ENCODE results near the gene CASQ2. TPM values are rescaled to one million over a fixed set of nuclear protein-coding genes. Genes with fewer than 3 reads are reported as not detected.

The CASQ2 gene
- total and polyA plus RNA-seq, 9 of the 15 experiments (the other 6 are each of a cell fraction or from before 2014, with no cell fraction given): not detected

- Histone ChIP-seq H3K27ac (ENCODE audit: extremely low read depth, low read depth, low read length) (no peak overlapping the region), H3K4me3 (no peak overlapping the region), H3K4me2 (ENCODE audit: insufficient read depth, low read length) (no peak overlapping the region), H3K36me3 (ENCODE audit: control insufficient read depth, insufficient read depth, low read length) (no peaks in the 10 kb centered on the region), H3K9me3 (replicated peaks; ENCODE audit: control insufficient read depth, insufficient read depth, low read depth, low read length) (no peaks in the 10 kb centered on the region), H3K9me1 (ENCODE audit: control insufficient read depth, insufficient read depth, low read length) (no peaks in the 10 kb centered on the region), H3K79me2 (ENCODE audit: control insufficient read depth, insufficient read depth, low read length) (no peaks in the 10 kb centered on the region), H2AFZ (ENCODE audit: low read depth, low read length) (no peak overlapping the region), H3K27me3 (ENCODE audit: control insufficient read depth in 2 of 2, insufficient read depth in 2 of 2, low read length in 2 of 2) (peaks cover 0 to 9% of the 10 kb centered on the region in 2 experiments; a peak in 2 of 5 replicates), H4K20me1 (replicated peaks; ENCODE audit: control insufficient read depth, insufficient read depth, low read length) (no peaks in the 10 kb centered on the region), H3K9ac (ENCODE audit: insufficient read depth in 1 of 2, low read depth in 2 of 2, low read length in 2 of 2) (no peak overlapping the region), H3K4me1 (replicated peaks in 1 of 2; ENCODE audit: control insufficient read depth in 2 of 2, insufficient read depth in 2 of 2, low read length in 2 of 2) (no peaks in the 10 kb centered on the region)
- WGBS (ENCODE audit: insufficient coverage, low coverage, missing lambda C conversion rate): 0% methylated on average over 4 of the region's 4 CpGs
- intact Hi-C loops (cut with micrococcal nuclease): no loop called here
- FAIRE-seq: no peak
- POLR2A ChIA-PET: no interaction called here
- in situ Hi-C loops (cut with MboI): no loop called here
- CTCF ChIA-PET (ENCODE audit: low intra/inter-chr PET ratio): no interaction called here
- ATAC-seq: no peak
- no peak for DNase-seq (ENCODE audit: extremely low read depth in 1 of 4, low spot score in 3 of 4)
- no TSS peak for BruUV-seq (replicated peaks)
- TF ChIP-seq GMEB1 (CRISPR knock-in tag; IDR thresholded peaks at IDR 0.05) (no peak), PCBP2 (IDR thresholded peaks at IDR 0.05; ENCODE audit: low read depth, low read length, poor library complexity, severe bottlenecking) (no peak), ILK (tag; IDR thresholded peaks at IDR 0.05; ENCODE audit: borderline replicate concordance, low read depth) (no peak), SOX6 (IDR thresholded peaks at IDR 0.05) (no peak), ZNF280B (CRISPR knock-in tag; IDR thresholded peaks at IDR 0.05) (no peak), HEY1 (CRISPR knock-in tag; IDR thresholded peaks at IDR 0.05; ENCODE audit: borderline replicate concordance) (no peak), ZFP36 (IDR thresholded peaks at IDR 0.05; ENCODE audit: low read depth, low read length, partially characterized antibody) (no peak), ELF2 (CRISPR knock-in tag; IDR thresholded peaks at IDR 0.05) (no peak), POLR2H (tag; IDR thresholded peaks at IDR 0.05; ENCODE audit: low read depth) (no peak), ZNF408 (CRISPR knock-in tag; IDR thresholded peaks at IDR 0.05; ENCODE audit: low read depth) (no peak), GTF2A2 (tag; IDR thresholded peaks at IDR 0.05) (no peak), CBFA2T3 (IDR thresholded peaks at IDR 0.05) (no peak), GATA2 (CRISPR knock-in tag; IDR thresholded peaks at IDR 0.05) (no peak)
- TF ChIP-seq, protein P1, sequence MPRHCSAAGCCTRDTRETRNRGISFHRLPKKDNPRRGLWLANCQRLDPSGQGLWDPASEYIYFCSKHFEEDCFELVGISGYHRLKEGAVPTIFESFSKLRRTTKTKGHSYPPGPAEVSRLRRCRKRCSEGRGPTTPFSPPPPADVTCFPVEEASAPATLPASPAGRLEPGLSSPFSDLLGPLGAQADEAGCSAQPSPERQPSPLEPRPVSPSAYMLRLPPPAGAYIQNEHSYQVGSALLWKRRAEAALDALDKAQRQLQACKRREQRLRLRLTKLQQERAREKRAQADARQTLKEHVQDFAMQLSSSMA (CRISPR knock-in tag; IDR thresholded peaks at IDR 0.05): no peak
- TF ChIP-seq, protein P2, sequence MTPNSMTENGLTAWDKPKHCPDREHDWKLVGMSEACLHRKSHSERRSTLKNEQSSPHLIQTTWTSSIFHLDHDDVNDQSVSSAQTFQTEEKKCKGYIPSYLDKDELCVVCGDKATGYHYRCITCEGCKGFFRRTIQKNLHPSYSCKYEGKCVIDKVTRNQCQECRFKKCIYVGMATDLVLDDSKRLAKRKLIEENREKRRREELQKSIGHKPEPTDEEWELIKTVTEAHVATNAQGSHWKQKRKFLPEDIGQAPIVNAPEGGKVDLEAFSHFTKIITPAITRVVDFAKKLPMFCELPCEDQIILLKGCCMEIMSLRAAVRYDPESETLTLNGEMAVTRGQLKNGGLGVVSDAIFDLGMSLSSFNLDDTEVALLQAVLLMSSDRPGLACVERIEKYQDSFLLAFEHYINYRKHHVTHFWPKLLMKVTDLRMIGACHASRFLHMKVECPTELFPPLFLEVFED (CRISPR knock-in tag; conservative IDR thresholded peaks at IDR 0.05): no peak
Observed at GRCh38 chr1:115794976-115795639, 26.6 kb upstream of the CASQ2 start.

Data from K562 (cell line).